LNCAP (cell line): ENCODE measurements around the gene SGMS1.

Source experiments
- CTCF ChIP-seq: fragments of 450-650 bp; IDR thresholded peaks from 2 replicates; pipeline ENCODE4 v1.5.1; 2017; ENCODE audit warnings: mild to moderate bottlenecking

SGMS1 gene

GRCh38 chr10:50576245-50576815 is 47.4 kb downstream of the SGMS1 start:
- no peak for TF ChIP-seq CTCF

- TF ChIP-seq CTCF = no peak
Measured at GRCh38 chr10:50575477-50576244, 48.1 kb downstream of the SGMS1 start.

GRCh38 chr10:50574931-50575330 is 48.8 kb downstream of the SGMS1 start:
- no peak for TF ChIP-seq CTCF

- TF ChIP-seq CTCF = no peak; the same call in 1 of the 2 replicates
Measured at GRCh38 chr10:50574305-50574704, 49.5 kb downstream of the SGMS1 start.

GRCh38 chr10:50572017-50572491 is 51.7 kb downstream of the SGMS1 start:
- TF ChIP-seq CTCF = no peak

GRCh38 chr10:50567384-50567783 is 56.4 kb downstream of the SGMS1 start:
- TF ChIP-seq CTCF = no peak

GRCh38 chr10:50566150-50566549 is 57.6 kb downstream of the SGMS1 start:
- no peak for TF ChIP-seq CTCF
